K562 (cell line): ENCODE data around the gene FAXC. TPM values are rescaled to one million over a fixed set of nuclear protein-coding genes. Genes with fewer than 3 reads are reported as not detected.

Source experiments
- ATAC-seq: fragments of 200-7000 bp; cut with Tn5 transposase; 3 replicates; pipeline ENCODE4 v1.9.1; 2020; ENCODE audit warnings: moderate library complexity
- BruUV-seq: library from RNA; stranded (reverse); fragments of 400-500 nt; replicated peaks from 2 replicates; lab custom pipeline; 2021; lab: Mats Ljungman, UMichigan
- CTCF ChIA-PET: fragments of 300-600 bp; formaldehyde crosslinking; extraction: SDS; loops from one replicate; lab custom pipeline; 2021; ENCODE audit warnings: low intra/inter-chr PET ratio; lab: Yijun Ruan, JAX
- POLR2A ChIA-PET: fragments of 300-600, 350-650 bp; sonication (Branson Sonifier 250); formaldehyde crosslinking; extraction: SDS; loops from one replicate; lab custom pipeline; 2021; ENCODE audit warnings: antibody characterized with exemption, inconsistent platforms; lab: Yijun Ruan, JAX
- DNase-seq, 4 experiments: peaks; one replicate each; pipeline versions ENCODE4 v3.0.0 to v3.0.0-alpha.2; 2011 to 2018; ENCODE audit warnings: low spot score in 3 of 4, mixed read lengths in 3 of 4; ENCODE audit errors: extremely low read depth in 1 of 4
- FAIRE-seq: peaks from 2 replicates; lab custom pipeline; 2011; peaks lifted over from hg19 to GRCh38; lab: Jason Lieb, UNC
- H2AFZ ChIP-seq: 2 replicates; pipeline ENCODE4 v1.6.0; 2011; ENCODE audit warnings: low read depth, low read length, control low read depth, inconsistent platforms
- H3K27ac ChIP-seq: fragments of 200-600 bp; 3 replicates; pipeline ENCODE4 v1.8.0; 2011; ENCODE audit warnings: low read depth, mild to moderate bottlenecking, control low read depth, inconsistent platforms, low read length, moderate library complexity, mixed read lengths; ENCODE audit errors: extremely low read depth
- H3K27me3 ChIP-seq, 2 experiments: fragments of 300-600 bp in 1 of 2; 2 replicates in 1 of 2; 3 replicates in 1 of 2; pipeline versions ENCODE4 v1.6.0 to v1.8.0; 2011; ENCODE audit warnings: inconsistent platforms in 2 of 2, low read length in 2 of 2, mild to moderate bottlenecking in 1 of 2, mixed read lengths in 1 of 2, moderate library complexity in 1 of 2; ENCODE audit not compliant: control insufficient read depth in 2 of 2, insufficient read depth in 2 of 2
- H3K36me3 ChIP-seq: fragments of 300-600 bp; 3 replicates; pipeline ENCODE4 v1.8.0; 2011; ENCODE audit warnings: mild to moderate bottlenecking, low read length, inconsistent platforms; ENCODE audit not compliant: control insufficient read depth, insufficient read depth
- H3K4me1 ChIP-seq, 2 experiments: fragments of 200-600 bp in 1 of 2; replicated peaks in 1 of 2; 2 replicates in 1 of 2; 3 replicates in 1 of 2; pipeline versions ENCODE4 v1.5.1 to v1.8.0; 2011; ENCODE audit warnings: inconsistent platforms in 2 of 2, low read length in 2 of 2, mild to moderate bottlenecking in 1 of 2, mixed read lengths in 1 of 2, moderate library complexity in 1 of 2; ENCODE audit not compliant: control insufficient read depth in 2 of 2, insufficient read depth in 2 of 2
- H3K4me2 ChIP-seq: 2 replicates; pipeline ENCODE4 v1.6.1; 2011; ENCODE audit warnings: low read length, control low read depth, inconsistent platforms, mixed read lengths; ENCODE audit not compliant: insufficient read depth
- H3K4me3 ChIP-seq: fragments of 200-600 bp; sonication (generic), shearing (Covaris generic); 2 replicates; pipeline ENCODE4 v1.5.1; 2016; ENCODE audit warnings: control low read depth, inconsistent platforms
- H3K79me2 ChIP-seq: fragments of 200-600 bp; 3 replicates; pipeline ENCODE4 v1.8.0; 2011; ENCODE audit warnings: low read length, inconsistent platforms; ENCODE audit not compliant: control insufficient read depth, insufficient read depth
- H3K9ac ChIP-seq, 2 experiments: 2 replicates each; pipeline versions ENCODE4 v1.6.0 to v1.6.1; 2011; ENCODE audit warnings: low read depth in 2 of 2, low read length in 2 of 2, control low read depth in 1 of 2, inconsistent platforms in 1 of 2, mild to moderate bottlenecking in 1 of 2, mixed read lengths in 1 of 2; ENCODE audit not compliant: insufficient read depth in 1 of 2
- H3K9me1 ChIP-seq: one replicate; pipeline ENCODE4 v1.6.0; 2011; ENCODE audit warnings: inconsistent platforms, mild to moderate bottlenecking, low read length, moderate library complexity; ENCODE audit not compliant: control insufficient read depth, insufficient read depth
- H3K9me3 ChIP-seq: replicated peaks from 2 replicates; pipeline ENCODE4 v1.5.1; 2011; ENCODE audit warnings: low read depth, low read length, inconsistent platforms; ENCODE audit not compliant: control insufficient read depth, insufficient read depth
- H4K20me1 ChIP-seq: replicated peaks from 2 replicates; pipeline ENCODE4 v1.6.1; 2011; ENCODE audit warnings: low read length, inconsistent platforms, mixed read lengths; ENCODE audit not compliant: control insufficient read depth, insufficient read depth
- MIER1 ChIP-seq: fragments of 450-650 bp; IDR thresholded peaks from 2 replicates; pipeline ENCODE4 v1.6.1; 2016; ENCODE audit warnings: antibody characterized with exemption, mild to moderate bottlenecking, low read depth
- PRMT5 ChIP-seq: sonication (generic); formaldehyde crosslinking; IDR thresholded peaks from 2 replicates; pipeline ENCODE4 v1.5.0; 2020; ENCODE audit warnings: missing genetic modification reagents
- TCF7 ChIP-seq: sonication (generic); IDR thresholded peaks from 2 replicates; pipeline ENCODE4 v1.6.1; 2016; ENCODE audit warnings: antibody characterized with exemption, borderline replicate concordance
- WGBS: fragments of 100-300 bp; shearing (Covaris generic); methylation state at CpG from one replicate; pipeline ENCODE4 v1.1.6; 2016; ENCODE audit warnings: low coverage, mixed read lengths; ENCODE audit not compliant: insufficient coverage; ENCODE audit errors: missing lambda C conversion rate; 5-methylcytosine and 5-hydroxymethylcytosine counted together
- in situ Hi-C: fragments of 300-500 bp; cut with MboI; formaldehyde crosslinking; loops from 4 replicates; pipeline ENCODE4 v1.15.0; 2018; ENCODE audit warnings: inconsistent platforms, mixed read lengths
- intact Hi-C: fragments of 100-400 bp; cut with micrococcal nuclease; formaldehyde crosslinking; loops from 2 replicates; pipeline ENCODE4 v1.14.2; 2022
- polyA plus RNA-seq, 8 experiments: library from polyadenylated mRNA; depleted of rRNA in 4 of 8; stranded (reverse) in 5 of 8; unstranded in 3 of 8; fragments of >200 nt; fragmentation: Nextera tagmentation in 2 of 8; fragmentation: Illumina TruSeq in 1 of 8; extraction: Ambion mirVana in 2 of 8; extraction: Trizol in 1 of 8; gene quantifications; 2 replicates each; pipeline versions ENCODE4 v1.2.1 to v1.2.3, GENCODE V29; 2011 to 2014; ENCODE audit warnings: inconsistent platforms in 1 of 8, missing spikeins in 1 of 8
- total RNA-seq, 7 experiments: library from RNA; depleted of rRNA in 6 of 7; stranded (reverse); fragments of >200 nt in 6 of 7; fragmentation: Illumina TruSeq in 2 of 7; extraction: Trizol in 2 of 7; gene quantifications; 2 replicates each; pipeline versions ENCODE4 v1.2.1 to v1.2.3, GENCODE V29; 2011 to 2021; ENCODE audit warnings: low replicate concordance in 1 of 7
- TF ChIP-seq, protein P1 (sequence below): fragments of 250-450 bp; sonication (Bioruptor Pico); IDR thresholded peaks from 2 replicates; pipeline ENCODE4 v1.6.1; 2021; ENCODE audit warnings: mild to moderate bottlenecking
- TF ChIP-seq, protein P2 (sequence below): sonication (generic); formaldehyde crosslinking; IDR thresholded peaks from 2 replicates; pipeline ENCODE4 v1.8.0; 2023; ENCODE audit warnings: missing genetic modification reagents, mild to moderate bottlenecking, borderline replicate concordance
- TF ChIP-seq, protein P3 (sequence below): fragments of 450-650 bp; formaldehyde crosslinking; IDR thresholded peaks from 2 replicates; pipeline ENCODE4 v1.4.0; 2022; ENCODE audit warnings: mild to moderate bottlenecking, moderate library complexity
- TF ChIP-seq, protein P4 (sequence below): fragments of 250-450 bp; sonication (Bioruptor Pico); IDR thresholded peaks from 2 replicates; pipeline ENCODE4 v1.8.0; 2021; ENCODE audit warnings: moderate library complexity, mild to moderate bottlenecking, inconsistent platforms
- TF ChIP-seq, protein P5 (sequence below): fragments of 250-450 bp; sonication (Bioruptor Pico); IDR thresholded peaks from 2 replicates; pipeline ENCODE4 v1.5.0; 2021; ENCODE audit warnings: mild to moderate bottlenecking, moderate library complexity

FAXC gene
- total and polyA plus RNA-seq, 9 of the 15 experiments (the other 6 are each of a cell fraction or from before 2014, with no cell fraction given) = 0.06 to 0.40 (median 0.13) TPM; not detected in 5

DNA sequence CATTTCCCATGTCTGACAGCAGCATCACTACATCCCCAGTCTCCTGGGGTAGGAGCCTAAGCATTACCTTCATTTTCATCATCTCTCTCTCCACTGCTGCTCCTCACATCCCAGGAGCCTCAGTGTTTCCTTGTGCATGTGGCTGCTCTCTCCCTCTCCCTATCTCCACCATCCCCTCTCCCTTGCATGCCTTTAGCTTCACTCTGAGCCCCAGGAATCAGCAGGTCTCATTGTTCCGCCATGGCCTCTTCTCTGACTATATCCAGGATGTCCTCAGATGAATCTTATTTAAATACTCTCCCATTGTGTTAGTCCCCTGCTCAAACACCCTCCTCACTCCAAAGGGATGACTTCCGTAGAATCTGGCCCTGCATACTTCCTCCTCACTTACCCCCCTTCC lies 79.4 kb downstream of the FAXC start (continued):
- TF ChIP-seq, protein P1, sequence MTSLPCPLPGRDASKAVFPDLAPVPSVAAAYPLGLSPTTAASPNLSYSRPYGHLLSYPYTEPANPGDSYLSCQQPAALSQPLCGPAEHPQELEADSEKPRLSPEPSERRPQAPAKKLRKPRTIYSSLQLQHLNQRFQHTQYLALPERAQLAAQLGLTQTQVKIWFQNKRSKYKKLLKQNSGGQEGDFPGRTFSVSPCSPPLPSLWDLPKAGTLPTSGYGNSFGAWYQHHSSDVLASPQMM (CRISPR knock-in tag) = no peak
- no peak for TF ChIP-seq MIER1

DNA sequence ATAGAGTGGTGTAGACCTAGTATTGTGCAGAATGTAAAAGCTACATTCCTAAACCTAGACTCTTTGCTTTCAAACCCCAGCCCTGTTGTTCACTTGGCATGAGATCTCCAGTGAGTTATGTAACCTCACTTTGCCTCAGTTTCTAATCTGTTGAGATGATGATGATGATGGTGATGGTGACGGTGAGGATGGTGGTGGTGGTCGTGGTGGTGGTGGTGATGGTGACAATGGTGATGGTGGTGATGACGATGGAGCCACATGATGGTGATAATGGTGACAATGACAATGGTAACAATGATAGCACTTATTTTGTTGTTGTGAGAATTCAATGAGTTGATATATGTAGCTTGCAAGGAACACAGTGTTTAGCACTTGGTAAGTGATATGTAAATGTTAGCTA lies 80.3 kb downstream of the FAXC start:
- Histone ChIP-seq H3K9ac (no peak overlapping the region), H2AFZ (no peak overlapping the region), H4K20me1 (no peaks in the 10 kb centered on the region), H3K9me3 (no peaks in the 10 kb centered on the region), H3K36me3 (no peaks in the 10 kb centered on the region), H3K4me2 (no peak overlapping the region), H3K4me1 (no peaks in the 10 kb centered on the region), H3K9me1 (no peaks in the 10 kb centered on the region), H3K27ac (no peak overlapping the region), H3K27me3 (no peaks in the 10 kb centered on the region), H3K79me2 (no peaks in the 10 kb centered on the region), H3K4me3 (no peak overlapping the region)
- no TSS peak for BruUV-seq
- in situ Hi-C loops (no loop called here), intact Hi-C loops (no loop called here)
- POLR2A ChIA-PET = no interaction called here
- no peak for ATAC-seq
- no peak for FAIRE-seq
- CTCF ChIA-PET = no interaction called here
- 3% methylated on average over 3 of the region's 3 CpGs for WGBS
- DNase-seq = no peak
- TF ChIP-seq, protein P2, sequence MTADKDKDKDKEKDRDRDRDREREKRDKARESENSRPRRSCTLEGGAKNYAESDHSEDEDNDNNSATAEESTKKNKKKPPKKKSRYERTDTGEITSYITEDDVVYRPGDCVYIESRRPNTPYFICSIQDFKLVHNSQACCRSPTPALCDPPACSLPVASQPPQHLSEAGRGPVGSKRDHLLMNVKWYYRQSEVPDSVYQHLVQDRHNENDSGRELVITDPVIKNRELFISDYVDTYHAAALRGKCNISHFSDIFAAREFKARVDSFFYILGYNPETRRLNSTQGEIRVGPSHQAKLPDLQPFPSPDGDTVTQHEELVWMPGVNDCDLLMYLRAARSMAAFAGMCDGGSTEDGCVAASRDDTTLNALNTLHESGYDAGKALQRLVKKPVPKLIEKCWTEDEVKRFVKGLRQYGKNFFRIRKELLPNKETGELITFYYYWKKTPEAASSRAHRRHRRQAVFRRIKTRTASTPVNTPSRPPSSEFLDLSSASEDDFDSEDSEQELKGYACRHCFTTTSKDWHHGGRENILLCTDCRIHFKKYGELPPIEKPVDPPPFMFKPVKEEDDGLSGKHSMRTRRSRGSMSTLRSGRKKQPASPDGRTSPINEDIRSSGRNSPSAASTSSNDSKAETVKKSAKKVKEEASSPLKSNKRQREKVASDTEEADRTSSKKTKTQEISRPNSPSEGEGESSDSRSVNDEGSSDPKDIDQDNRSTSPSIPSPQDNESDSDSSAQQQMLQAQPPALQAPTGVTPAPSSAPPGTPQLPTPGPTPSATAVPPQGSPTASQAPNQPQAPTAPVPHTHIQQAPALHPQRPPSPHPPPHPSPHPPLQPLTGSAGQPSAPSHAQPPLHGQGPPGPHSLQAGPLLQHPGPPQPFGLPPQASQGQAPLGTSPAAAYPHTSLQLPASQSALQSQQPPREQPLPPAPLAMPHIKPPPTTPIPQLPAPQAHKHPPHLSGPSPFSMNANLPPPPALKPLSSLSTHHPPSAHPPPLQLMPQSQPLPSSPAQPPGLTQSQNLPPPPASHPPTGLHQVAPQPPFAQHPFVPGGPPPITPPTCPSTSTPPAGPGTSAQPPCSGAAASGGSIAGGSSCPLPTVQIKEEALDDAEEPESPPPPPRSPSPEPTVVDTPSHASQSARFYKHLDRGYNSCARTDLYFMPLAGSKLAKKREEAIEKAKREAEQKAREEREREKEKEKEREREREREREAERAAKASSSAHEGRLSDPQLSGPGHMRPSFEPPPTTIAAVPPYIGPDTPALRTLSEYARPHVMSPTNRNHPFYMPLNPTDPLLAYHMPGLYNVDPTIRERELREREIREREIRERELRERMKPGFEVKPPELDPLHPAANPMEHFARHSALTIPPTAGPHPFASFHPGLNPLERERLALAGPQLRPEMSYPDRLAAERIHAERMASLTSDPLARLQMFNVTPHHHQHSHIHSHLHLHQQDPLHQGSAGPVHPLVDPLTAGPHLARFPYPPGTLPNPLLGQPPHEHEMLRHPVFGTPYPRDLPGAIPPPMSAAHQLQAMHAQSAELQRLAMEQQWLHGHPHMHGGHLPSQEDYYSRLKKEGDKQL (CRISPR knock-in tag) = no peak
- TF ChIP-seq PRMT5 = no peak
- TF ChIP-seq, protein P3, sequence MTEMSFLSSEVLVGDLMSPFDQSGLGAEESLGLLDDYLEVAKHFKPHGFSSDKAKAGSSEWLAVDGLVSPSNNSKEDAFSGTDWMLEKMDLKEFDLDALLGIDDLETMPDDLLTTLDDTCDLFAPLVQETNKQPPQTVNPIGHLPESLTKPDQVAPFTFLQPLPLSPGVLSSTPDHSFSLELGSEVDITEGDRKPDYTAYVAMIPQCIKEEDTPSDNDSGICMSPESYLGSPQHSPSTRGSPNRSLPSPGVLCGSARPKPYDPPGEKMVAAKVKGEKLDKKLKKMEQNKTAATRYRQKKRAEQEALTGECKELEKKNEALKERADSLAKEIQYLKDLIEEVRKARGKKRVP (CRISPR knock-in tag) = no peak
- TF ChIP-seq, protein P4, sequence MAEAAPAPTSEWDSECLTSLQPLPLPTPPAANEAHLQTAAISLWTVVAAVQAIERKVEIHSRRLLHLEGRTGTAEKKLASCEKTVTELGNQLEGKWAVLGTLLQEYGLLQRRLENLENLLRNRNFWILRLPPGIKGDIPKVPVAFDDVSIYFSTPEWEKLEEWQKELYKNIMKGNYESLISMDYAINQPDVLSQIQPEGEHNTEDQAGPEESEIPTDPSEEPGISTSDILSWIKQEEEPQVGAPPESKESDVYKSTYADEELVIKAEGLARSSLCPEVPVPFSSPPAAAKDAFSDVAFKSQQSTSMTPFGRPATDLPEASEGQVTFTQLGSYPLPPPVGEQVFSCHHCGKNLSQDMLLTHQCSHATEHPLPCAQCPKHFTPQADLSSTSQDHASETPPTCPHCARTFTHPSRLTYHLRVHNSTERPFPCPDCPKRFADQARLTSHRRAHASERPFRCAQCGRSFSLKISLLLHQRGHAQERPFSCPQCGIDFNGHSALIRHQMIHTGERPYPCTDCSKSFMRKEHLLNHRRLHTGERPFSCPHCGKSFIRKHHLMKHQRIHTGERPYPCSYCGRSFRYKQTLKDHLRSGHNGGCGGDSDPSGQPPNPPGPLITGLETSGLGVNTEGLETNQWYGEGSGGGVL = no peak
- TF ChIP-seq, protein P5, sequence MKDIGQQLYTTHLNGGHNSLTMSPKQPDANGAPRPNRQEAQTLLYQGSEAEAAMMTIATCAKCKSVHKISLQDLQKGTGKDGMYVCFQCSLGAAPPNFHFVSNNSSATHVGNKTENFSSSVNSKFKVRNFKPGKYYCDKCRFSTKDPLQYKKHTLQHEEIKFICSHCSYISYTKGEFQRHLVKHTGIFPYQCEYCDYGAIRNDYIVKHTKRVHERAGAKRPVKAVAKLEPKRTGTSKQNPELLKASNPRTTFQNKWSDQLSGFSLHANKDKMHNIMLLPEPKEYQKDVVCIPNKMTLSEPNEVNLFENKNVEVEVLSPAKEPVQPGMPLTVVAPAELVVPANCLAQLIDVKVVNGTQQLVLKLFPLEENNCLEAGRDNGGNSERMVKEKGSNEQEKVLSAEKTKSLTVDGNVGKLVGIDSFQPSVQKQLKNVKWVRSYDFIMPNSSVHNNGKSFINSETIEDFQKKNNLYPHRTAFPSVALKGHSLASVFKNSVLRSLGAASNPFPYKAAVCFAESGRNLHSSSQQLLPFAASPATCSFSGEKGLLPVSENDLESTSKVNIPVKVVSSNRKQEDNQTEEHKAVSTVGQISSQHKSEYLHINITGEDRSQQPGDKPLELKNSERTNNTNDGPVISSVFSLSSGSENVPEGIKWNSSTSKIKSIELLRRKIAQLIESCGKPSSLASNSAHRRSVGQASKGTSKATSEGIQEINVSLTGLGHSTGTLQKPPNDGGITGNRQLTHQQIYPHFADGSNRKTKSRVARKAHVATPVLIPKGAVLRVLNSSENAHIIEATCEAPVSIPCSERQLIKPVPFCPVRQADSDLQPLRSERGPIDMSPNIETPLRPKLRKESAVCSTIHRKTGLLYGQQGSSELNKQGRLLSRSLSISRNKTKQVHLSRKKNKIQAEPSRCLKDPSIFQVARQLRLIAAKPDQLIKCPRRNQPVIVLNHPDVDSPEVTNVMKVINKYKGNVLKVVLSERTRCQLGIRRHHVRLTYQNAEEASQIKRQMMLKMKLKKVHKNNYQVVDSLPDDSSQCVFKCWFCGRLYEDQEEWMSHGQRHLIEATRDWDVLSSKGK (CRISPR knock-in tag) = no peak
- TF ChIP-seq TCF7 = no peak
